GM13976 (cell line): Measurements from ENCODE around the gene NDUFA13.
A peak's percentile ranks its signal among the peaks of the same experiment; 100 is the strongest.

ENCODE experiments used
- DNase-seq: peaks from one replicate; pipeline ENCODE4 v3.0.0; 2012; ENCODE audit warnings: low spot score
- in situ Hi-C: fragments of 300-500 bp; cut with MboI; formaldehyde crosslinking; loops from one replicate; pipeline ENCODE4 v1.12.0; 2022; ENCODE audit warnings: low sequenced_read_pairs, mixed read lengths, inconsistent platforms; ENCODE audit not compliant: unreplicated experiment
- TF ChIP-seq, protein P1 (sequence below): IDR thresholded peaks from 2 replicates; pipeline ENCODE4 v1.5.1; 2012; ENCODE audit warnings: borderline replicate concordance, mild to moderate bottlenecking; ENCODE audit not compliant: insufficient read depth; ENCODE audit errors: extremely low read depth, missing control alignments, control extremely low read depth

NDUFA13 gene

DNA sequence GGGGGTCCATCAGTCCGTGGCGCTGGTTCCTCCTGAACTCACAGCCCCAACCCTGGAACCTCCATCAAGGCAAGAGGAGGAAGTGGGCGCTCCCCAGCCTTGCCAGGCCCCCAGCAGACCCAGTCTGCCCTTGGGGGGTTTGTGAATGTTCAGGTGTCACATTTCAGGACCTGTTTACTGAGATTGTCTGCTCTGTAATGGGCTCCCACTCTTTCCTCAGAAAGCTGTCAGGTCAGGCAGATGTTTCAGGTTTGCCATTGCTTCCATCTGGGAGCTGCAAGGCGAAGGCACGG is 30.1 kb upstream of the NDUFA13 start:
- TF ChIP-seq, protein P1, sequence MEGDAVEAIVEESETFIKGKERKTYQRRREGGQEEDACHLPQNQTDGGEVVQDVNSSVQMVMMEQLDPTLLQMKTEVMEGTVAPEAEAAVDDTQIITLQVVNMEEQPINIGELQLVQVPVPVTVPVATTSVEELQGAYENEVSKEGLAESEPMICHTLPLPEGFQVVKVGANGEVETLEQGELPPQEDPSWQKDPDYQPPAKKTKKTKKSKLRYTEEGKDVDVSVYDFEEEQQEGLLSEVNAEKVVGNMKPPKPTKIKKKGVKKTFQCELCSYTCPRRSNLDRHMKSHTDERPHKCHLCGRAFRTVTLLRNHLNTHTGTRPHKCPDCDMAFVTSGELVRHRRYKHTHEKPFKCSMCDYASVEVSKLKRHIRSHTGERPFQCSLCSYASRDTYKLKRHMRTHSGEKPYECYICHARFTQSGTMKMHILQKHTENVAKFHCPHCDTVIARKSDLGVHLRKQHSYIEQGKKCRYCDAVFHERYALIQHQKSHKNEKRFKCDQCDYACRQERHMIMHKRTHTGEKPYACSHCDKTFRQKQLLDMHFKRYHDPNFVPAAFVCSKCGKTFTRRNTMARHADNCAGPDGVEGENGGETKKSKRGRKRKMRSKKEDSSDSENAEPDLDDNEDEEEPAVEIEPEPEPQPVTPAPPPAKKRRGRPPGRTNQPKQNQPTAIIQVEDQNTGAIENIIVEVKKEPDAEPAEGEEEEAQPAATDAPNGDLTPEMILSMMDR: no peak
- in situ Hi-C loops: loop anchor here (10.0 to 25.0 kb wide), 2 partner anchors 91 to 299 kb away; partner anchors contain the start of genes BORCS8 and RFXANK
- no peak for DNase-seq

- no peak for DNase-seq
- TF ChIP-seq, protein P1: no peak
- in situ Hi-C loops: loop anchor here (10.0 to 25.0 kb wide), 2 partner anchors 92 to 299 kb away; partner anchors contain the start of genes BORCS8 and RFXANK
These were observed 29.5 kb upstream of the NDUFA13 start for GRCh38 chr19:19486343-19487076.

GRCh38 chr19:19487077-19487949 is 28.7 kb upstream of the NDUFA13 start:
- in situ Hi-C loops: loop anchor here (10.0 to 25.0 kb wide), 2 partner anchors 93 to 300 kb away; partner anchors contain the start of genes BORCS8 and RFXANK
- no peak for DNase-seq
- TF ChIP-seq, protein P1: no peak

- TF ChIP-seq, protein P1: no peak
- in situ Hi-C loops: loop anchor here (10.0 to 25.0 kb wide), 2 partner anchors 93 to 301 kb away; partner anchors contain the start of genes BORCS8 and RFXANK
- DNase-seq: no peak
These were observed 27.8 kb upstream of the NDUFA13 start for GRCh38 chr19:19487950-19488874.

GRCh38 chr19:19488875-19489690 is 26.9 kb upstream of the NDUFA13 start:
- DNase-seq: peak; percentile 73
- in situ Hi-C loops: loop anchor here (10.0 to 25.0 kb wide), 2 partner anchors 94 to 302 kb away; partner anchors contain the start of genes BORCS8 and RFXANK
- TF ChIP-seq, protein P1: no peak

DNA sequence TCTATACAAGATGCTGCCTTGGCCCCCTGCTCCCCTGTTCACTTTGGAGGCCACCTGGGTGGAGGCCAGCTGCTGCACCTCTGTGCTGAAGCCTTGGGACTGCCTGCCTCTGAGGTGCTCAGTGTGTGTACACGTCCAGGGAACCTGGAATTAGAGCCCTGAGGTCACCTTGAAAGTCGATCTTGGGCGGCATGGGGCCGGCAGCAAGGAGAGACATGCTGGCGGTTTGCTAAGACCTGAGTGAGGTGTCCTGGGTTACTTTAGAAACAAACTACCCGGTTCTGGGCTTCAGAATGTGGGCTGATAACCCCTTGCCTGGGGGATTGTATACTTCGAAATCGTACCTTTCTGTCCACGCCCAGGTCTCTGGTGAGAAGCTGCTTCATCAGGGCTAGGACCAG is 26.2 kb upstream of the NDUFA13 start:
- in situ Hi-C loops: loop anchor here (5.0 to 25.0 kb wide), 3 partner anchors 95 to 303 kb away; partner anchors contain the start of genes BORCS8 and RFXANK
- no peak for DNase-seq
- TF ChIP-seq, protein P1: no peak
